ENCODE measurements around the gene LHX4.
A peak's percentile ranks its signal among the peaks of the same experiment; 100 is the strongest.

Gene LHX4

GRCh38 chr1:180229483-180230415, at the start of gene LHX4:
Gene LHX4 (plus strand): TSS chr1:180230264. CDS start chr1:180230530, 266 bp downstream.
- Histone ChIP-seq H3F3A (ENCODE audit: control insufficient read depth, insufficient read depth) (peaks cover 7% of the 10 kb centered on the region), H4K20me1 (ENCODE audit: control insufficient read depth, insufficient read depth, low read depth, low read length) (peaks cover 7% of the 10 kb centered on the region; the same call in 1 of the 2 replicates), H3K4me3 (ENCODE audit: low read length) (peak within 1 kb of the TSS; percentile 87), H3K4me1 (ENCODE audit: control insufficient read depth, low read length) (peaks cover 61% of the 10 kb centered on the region), H3K36me3 (ENCODE audit: control insufficient read depth, low read length) (no peaks in the 10 kb centered on the region), H3K9me3 (ENCODE audit: control insufficient read depth, insufficient read depth, low read length) (peaks cover 4% of the 10 kb centered on the region; the same call in 1 of the 2 replicates), H3K79me2 (ENCODE audit: control insufficient read depth, low read length) (peaks cover 3% of the 10 kb centered on the region; the same call in 1 of the 2 replicates), H3K27me3 (ENCODE audit: control insufficient read depth, low read length) (peaks cover 29% of the 10 kb centered on the region), H3K4me2 (ENCODE audit: low read length) (peak within 1 kb of the TSS; percentile 98), H3K27ac (ENCODE audit: low read depth, low read length) (peak within 1 kb of the TSS; percentile 57), H3K9me2 (replicated peaks; ENCODE audit: control insufficient read depth, low read length) (no peaks in the 10 kb centered on the region)
- no peak for TF ChIP-seq EZH2phosphoT487 (IDR thresholded peaks at IDR 0.05; ENCODE audit: borderline replicate concordance, low read length)
- TF ChIP-seq, protein P1, sequence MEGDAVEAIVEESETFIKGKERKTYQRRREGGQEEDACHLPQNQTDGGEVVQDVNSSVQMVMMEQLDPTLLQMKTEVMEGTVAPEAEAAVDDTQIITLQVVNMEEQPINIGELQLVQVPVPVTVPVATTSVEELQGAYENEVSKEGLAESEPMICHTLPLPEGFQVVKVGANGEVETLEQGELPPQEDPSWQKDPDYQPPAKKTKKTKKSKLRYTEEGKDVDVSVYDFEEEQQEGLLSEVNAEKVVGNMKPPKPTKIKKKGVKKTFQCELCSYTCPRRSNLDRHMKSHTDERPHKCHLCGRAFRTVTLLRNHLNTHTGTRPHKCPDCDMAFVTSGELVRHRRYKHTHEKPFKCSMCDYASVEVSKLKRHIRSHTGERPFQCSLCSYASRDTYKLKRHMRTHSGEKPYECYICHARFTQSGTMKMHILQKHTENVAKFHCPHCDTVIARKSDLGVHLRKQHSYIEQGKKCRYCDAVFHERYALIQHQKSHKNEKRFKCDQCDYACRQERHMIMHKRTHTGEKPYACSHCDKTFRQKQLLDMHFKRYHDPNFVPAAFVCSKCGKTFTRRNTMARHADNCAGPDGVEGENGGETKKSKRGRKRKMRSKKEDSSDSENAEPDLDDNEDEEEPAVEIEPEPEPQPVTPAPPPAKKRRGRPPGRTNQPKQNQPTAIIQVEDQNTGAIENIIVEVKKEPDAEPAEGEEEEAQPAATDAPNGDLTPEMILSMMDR (IDR thresholded peaks at IDR 0.05; ENCODE audit: low read depth, low read length, poor library complexity, severe bottlenecking), result no peak

DNA sequence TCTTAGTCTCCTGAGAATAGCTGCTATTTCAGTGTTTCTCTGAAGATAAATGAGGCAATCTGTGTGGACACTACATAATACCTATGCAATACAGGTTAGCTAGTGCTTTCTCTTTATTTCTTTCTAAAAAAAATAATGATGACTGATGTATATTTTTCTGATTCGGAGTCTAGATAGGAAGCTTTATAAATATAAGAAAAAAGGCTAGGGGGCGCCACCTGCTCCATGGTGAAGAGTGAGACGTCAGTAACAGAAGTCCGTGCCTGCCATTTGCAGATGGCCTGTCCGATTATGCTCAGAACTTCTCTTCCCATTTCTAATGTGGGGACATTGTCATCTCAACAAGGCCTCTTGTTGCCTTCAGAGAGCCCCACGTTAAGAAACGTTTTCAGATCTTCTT, 49.0 kb upstream of the LHX4 start:
- Histone ChIP-seq H3K27ac (ENCODE audit: low read depth, low read length) (no peak overlapping the region), H3K4me2 (ENCODE audit: low read length) (no peak overlapping the region), H3K4me1 (ENCODE audit: control insufficient read depth, low read length) (no peaks in the 10 kb centered on the region), H3K27me3 (ENCODE audit: control insufficient read depth, low read length) (no peaks in the 10 kb centered on the region), H3K4me3 (ENCODE audit: low read length) (no peak overlapping the region), H3K79me2 (ENCODE audit: control insufficient read depth, low read length) (no peaks in the 10 kb centered on the region), H3K9me2 (replicated peaks; ENCODE audit: control insufficient read depth, low read length) (no peaks in the 10 kb centered on the region), H3K9me3 (ENCODE audit: control insufficient read depth, insufficient read depth, low read length) (no peaks in the 10 kb centered on the region), H3F3A (ENCODE audit: control insufficient read depth, insufficient read depth) (no peaks in the 10 kb centered on the region), H4K20me1 (ENCODE audit: control insufficient read depth, insufficient read depth, low read depth, low read length) (no peaks in the 10 kb centered on the region; the same call in 1 of the 2 replicates), H3K36me3 (ENCODE audit: control insufficient read depth, low read length) (no peaks in the 10 kb centered on the region)
- TF ChIP-seq EZH2phosphoT487 (IDR thresholded peaks at IDR 0.05; ENCODE audit: borderline replicate concordance, low read length), result no peak
- TF ChIP-seq, protein P1 (IDR thresholded peaks at IDR 0.05; ENCODE audit: low read depth, low read length, poor library complexity, severe bottlenecking), result peak; percentile 59

DNA sequence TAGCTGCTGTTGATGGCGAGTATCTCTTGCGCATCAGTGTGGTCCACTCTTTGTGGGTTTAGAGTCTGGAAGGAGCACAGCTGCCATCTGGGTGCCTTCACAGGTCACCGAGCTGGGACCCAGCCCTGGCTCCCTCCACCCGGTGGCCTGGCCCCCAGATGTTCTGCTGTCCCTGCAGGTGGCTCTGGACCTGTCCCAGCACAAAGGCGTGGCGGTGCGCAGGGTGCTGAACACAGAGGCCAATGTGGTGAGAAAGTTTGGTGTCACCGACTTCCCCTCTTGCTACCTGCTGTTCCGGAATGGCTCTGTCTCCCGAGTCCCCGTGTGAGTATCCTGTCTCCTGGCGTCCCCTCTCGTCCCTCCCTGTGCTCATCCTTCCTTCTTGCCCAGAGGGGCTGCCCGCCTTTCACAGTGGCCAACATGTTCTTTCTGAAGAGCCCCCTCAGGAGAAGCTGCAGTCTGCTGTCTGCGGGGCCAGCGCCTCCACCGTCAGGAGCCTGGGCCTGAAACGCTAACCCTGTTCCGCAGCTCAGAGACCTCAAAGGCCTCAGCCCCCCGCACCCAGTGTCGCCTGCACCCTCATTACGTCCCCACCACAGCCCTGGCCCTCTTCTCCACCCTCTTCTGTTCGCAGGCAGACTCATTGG, 47.9 kb upstream of the LHX4 start:
- no peak overlapping the region for H3K4me2 ChIP-seq (ENCODE audit: low read length)
- H3K4me1 ChIP-seq (ENCODE audit: control insufficient read depth, low read length), result no peaks in the 10 kb centered on the region
- H3K36me3 ChIP-seq (ENCODE audit: control insufficient read depth, low read length), result no peaks in the 10 kb centered on the region
- no peaks in the 10 kb centered on the region for H3F3A ChIP-seq (ENCODE audit: control insufficient read depth, insufficient read depth)
- no peaks in the 10 kb centered on the region; the same call in 1 of the 2 replicates for H4K20me1 ChIP-seq (ENCODE audit: control insufficient read depth, insufficient read depth, low read depth, low read length)
- no peak overlapping the region for H3K4me3 ChIP-seq (ENCODE audit: low read length)
- TF ChIP-seq, protein P1 (IDR thresholded peaks at IDR 0.05; ENCODE audit: low read depth, low read length, poor library complexity, severe bottlenecking), result no peak
- TF ChIP-seq EZH2phosphoT487 (IDR thresholded peaks at IDR 0.05; ENCODE audit: borderline replicate concordance, low read length), result no peak
- no peaks in the 10 kb centered on the region for H3K27me3 ChIP-seq (ENCODE audit: control insufficient read depth, low read length)
- no peak overlapping the region for H3K27ac ChIP-seq (ENCODE audit: low read depth, low read length)
- H3K79me2 ChIP-seq (ENCODE audit: control insufficient read depth, low read length), result no peaks in the 10 kb centered on the region
- no peaks in the 10 kb centered on the region for H3K9me3 ChIP-seq (ENCODE audit: control insufficient read depth, insufficient read depth, low read length)
- no peaks in the 10 kb centered on the region for H3K9me2 ChIP-seq (replicated peaks; ENCODE audit: control insufficient read depth, low read length)

Measured in DOHH2 (cell line).